HG03439 (cell line): Measurements from ENCODE around the gene TEX12.
"Not testable (repeated sequence)": the region's sequence is repeated elsewhere in the genome, so short reads cannot be mapped to it uniquely, and the experiment has no call there.

ENCODE experiments used
- ATAC-seq: cut with Tn5 transposase; IDR thresholded peaks from one replicate; pipeline ENCODE4 v1.9.1; 2021; ENCODE audit warnings: mild to moderate bottlenecking, moderate library complexity; ENCODE audit not compliant: unreplicated experiment

Gene TEX12

DNA sequence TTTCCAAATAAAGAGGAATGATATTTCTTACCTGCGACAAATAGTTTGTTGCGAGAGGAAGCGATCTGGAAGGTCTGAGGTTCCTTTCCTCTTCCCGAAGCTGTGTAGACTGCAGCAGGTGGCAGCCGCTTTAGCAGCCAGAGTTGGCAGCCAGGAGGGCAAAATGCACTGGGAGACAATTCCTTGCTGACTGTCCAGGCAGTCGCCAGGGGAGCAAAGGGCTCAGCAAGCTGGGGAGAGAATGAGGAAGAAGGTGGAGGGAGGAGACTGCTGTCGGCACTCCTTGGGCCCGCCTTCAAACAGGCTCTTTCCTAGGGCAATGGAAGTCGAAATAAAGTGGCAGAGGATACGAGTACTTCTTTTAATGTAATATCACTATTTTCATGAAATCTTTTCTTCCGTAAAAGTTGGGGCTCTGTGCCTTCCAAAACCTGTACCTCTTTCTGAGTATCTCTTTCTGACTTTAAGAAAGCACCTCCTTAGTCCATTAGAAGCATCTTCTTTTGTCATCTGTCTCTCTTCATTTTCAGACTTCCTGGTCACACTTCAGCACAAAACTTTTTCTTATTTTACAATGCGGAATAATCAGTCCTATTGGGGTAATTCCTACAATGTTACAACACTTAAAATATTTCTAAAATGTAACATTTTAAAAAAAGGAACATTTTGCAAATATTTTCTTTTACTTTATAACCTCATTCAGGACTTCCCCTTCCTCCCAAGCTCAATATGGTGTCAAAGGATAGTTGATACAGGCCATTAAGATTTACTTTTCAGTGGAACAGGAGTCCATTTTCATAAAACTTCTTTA, 3.1 kb upstream of the TEX12 start, which contains the start of gene IL18:
Gene IL18 (minus strand): TSS at position 220 of the 811 bp plus-strand sequence. CDS start 9,041 bp downstream, outside the sequence.
- ATAC-seq: no peak

DNA sequence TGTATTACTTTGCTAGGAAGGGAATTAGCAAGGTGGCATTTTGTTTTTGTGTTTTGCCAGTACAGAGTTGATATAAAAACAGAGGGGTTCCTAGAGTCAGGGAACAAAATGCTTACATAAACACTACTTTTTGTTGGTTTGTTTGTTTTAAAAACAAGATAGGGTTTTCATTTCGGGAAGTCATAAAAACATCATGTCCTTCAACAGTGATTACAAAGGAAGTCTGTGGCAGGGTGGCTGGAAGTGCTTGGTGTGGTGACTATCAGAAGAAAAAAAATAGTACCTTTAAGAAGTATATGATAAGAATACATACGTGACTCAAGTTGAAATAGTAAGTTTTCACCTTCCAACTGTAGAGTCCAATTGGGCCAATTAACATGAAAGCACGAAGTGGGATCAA, 2.1 kb upstream of the TEX12 start:
- ATAC-seq: no peak

DNA sequence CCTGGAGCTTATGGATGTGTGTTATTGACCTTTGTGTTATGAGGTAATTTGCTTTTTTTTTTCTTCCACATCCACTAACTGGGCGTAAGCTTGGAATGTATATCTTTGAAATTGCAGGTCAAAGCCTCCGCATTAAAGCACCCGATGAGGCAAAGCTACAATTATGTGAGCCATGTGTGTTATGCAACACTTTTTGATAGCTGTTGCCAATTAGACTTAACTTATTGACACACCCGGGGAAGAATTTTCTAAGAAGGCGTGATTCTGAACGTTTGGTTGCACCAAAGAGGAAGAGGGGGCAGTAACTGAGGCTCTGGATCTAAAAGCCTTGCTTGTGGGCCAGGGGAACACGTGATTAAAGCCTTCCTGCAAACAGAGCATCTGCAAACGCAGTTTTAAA, 610 bp upstream of the TEX12 start:
- ATAC-seq: no peak

DNA sequence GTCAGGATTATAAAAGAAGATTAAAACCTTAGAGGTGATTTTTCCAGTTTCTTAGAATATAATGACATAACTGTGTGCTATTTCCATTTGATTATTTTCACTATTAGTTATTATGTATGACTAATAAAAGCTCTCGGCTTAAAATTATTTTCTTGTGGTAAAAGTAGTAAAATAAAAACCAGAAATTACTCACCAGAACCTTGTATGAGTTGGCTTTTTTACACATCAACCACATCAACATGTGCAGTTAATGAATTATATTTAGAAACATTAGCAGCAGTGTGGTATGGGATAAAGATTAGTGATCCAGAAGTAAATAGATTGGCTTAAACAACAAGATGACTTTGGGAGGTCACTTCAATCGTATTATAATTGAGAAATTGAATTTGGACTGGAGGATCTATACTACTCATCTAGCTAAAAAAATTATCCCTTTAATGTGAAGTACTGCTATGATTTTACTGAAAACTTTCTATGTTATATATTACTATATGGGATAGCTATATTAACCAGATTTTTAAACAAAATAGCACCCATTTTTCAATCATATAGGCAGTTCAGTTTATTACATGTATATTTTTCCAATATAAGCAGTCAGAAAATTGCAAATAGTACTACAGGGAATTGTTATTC, 5.3 kb downstream of the TEX12 start:
- no peak for ATAC-seq

DNA sequence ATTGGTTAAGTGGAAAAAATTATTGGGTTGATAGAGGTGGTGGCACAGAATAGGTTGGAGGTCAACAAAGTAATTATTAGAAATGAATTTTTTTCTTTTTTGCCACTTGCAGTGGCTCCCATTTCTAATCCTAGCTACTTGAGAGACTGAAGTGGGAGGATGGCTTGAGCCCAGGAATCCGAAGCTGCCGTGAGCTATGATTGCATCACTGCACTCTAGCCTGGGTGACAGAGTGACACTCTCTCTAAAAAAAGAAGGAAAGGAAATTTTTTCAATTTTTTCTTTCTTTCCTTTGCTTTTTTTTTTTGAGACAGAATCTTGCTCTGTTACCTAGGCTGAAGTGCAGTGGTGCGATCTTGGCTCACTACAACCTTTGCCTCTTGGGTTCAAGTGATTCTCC, 6.0 kb downstream of the TEX12 start:
- no peak for ATAC-seq

DNA sequence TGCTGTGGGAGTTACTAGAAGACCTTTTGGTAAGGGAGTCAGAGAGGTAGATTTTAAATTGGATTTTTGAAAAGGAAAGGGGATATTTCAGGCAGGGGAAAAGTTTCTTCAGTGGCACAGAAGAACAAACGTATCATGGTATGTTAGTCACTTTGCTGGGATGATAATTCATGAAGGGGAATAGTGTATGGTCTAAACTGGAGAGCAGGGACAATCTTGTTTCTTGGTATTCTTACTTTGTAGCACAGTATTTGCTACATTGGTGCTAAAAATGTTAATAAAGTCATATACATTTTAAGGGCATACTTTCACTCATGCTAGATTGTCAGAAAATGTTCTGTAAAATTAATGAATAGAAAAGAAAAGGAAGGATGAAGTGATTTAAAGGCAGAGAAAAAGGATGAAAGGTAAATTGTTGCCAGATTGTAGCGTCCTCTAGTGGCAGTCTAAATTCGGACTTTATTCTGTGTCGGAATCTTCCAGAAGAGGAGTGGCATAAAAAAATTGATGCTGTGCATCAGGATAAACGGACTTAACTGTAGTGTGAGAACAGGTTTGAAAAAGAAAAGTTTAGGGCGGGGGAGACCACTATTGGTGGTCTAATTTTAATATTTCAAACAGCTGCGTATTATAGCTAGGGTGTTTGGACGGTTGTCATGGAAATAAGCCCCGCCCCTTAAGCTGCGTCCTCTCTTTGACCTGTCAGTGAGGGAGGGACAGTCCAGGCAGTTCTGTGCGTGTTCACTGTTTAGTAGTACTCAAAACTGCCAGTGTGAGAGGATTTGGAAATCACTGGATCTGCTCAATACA, 7.8 kb downstream of the TEX12 start, which contains the start of gene BCO2:
Gene BCO2 (plus strand): TSS at position 724 of the 810 bp plus-strand sequence. CDS start 90 bp downstream, outside the sequence.
- ATAC-seq: peak; percentile 59

DNA sequence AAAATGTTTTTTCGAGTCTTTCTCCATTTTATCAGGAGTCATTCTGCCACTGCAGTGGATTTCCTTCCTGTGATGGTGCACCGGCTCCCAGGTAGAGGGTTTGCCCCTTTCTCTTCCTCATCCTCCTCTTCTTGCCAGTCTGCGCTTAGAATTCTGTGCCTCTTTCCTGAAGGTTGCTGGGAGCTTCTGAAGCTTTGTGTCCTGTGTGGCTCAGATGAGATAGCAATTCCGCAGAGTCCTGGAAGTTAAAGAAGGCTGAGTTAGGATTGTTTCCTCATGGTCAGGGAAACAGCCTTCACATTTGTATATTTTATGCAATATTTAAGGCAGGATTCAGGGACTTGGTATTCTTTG, 8.4 kb downstream of the TEX12 start:
- ATAC-seq: no peak

DNA sequence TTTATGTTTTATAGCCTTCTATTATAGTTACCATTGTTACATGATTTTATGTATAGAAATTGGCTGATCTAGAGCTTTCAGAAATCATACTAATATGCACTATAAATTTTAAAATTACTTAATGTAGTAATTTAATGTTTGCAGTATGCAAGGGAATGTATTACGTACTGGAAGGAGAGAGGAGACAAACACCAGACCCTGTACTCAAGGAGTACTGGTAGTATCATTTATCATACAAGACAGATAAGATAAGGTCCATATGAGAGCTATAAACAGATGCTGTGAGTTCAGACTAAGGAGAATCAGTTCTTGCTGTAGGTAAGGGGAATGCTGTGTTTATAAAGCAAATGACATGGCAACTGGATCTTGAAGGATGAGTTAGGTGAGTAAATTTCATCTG, 8.9 kb downstream of the TEX12 start:
- ATAC-seq: no peak

DNA sequence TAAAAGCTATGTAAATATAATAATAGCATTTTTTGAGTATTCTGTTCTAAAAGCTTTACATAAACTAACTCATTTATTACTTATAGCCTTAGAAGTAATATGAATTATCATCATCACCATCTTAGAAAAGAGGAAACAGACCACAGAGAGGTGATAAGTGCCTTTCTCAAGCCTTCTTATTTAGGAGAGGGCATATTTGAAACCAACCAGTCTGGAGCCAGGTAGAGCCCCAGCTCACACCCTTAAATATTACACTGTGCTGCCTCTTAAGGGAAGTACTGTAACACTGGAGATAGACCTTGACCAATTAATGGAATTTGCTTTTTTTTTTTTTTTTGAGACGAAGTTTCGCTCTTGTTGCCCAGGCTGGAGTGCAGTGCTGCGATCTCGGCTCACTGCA, 10.4 kb downstream of the TEX12 start:
- no peak for ATAC-seq

DNA sequence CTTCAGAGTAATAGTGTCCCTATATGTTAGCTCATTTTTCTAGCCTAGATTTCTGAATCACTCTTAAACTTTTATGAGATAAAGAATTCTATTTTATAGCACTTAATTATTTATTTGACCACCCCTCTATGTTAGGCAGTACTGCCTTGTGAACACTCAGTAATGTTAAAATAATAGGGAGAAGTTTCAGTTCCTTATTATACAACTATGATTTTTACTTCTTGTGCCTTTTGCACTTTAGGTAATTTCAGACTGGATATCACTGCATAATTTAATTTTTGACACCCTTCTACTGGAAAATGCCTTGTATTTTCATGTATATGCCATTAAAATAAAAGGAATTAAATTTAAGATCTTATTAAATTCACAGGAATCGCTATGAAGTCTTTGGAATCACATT, 11.3 kb downstream of the TEX12 start:
- no peak for ATAC-seq

DNA sequence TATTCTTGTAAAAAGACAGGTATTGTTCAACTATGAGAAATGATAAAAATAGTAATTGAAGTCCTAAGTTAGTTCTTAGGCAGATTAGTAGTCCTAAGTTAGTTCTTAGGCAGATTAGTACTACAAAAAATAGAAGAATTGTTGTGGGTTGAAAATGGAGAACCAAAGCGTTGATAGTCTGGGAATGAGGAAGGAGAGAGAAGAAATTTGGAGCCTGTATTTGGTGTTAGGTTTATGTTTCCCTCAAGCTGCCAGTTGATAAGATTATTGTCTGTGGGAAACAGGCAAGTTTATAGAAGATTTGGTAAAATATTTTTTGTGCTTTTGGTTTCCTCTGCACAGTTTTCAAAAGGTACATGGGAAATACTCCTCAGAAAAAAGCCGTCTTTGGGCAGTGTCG, 11.8 kb downstream of the TEX12 start:
- no peak for ATAC-seq

DNA sequence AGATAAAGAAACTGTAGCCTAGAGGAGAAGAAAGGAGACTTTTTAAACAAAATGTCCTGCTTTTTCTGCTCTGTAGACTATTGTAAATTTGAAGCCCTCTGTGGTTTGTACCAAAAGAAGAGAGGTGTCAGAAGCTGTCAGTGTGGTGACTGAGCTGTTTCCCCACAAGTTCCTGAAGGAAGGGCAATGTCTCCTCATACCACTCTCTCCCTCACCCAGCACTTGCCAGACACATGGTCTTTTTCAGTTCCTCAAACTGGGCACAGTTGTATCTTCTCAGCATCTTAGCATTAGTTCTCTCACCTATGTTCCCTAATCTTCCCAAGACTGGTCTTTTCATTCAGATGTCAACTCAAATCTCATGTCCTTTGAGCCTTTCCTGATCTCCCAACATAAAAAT, 12.4 kb downstream of the TEX12 start:
- no peak for ATAC-seq

DNA sequence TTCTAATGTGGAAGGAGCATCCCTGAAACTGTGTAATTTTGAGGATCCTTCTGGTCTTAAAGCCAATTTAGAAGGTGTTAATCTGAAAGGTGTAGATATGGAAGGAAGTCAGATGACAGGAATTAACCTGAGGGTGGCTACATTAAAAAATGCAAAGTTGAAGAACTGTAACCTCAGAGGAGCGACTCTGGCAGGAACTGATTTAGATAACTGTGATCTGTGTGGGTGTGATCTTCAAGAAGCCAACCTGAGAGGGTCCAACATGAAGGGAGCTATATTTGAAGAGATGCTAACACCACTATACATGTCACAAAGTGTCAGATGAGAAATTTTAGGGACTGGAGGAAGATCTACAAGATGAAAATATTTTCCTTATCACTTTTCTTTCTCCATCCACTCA, 15.7 kb downstream of the TEX12 start:
- ATAC-seq: no peak

DNA sequence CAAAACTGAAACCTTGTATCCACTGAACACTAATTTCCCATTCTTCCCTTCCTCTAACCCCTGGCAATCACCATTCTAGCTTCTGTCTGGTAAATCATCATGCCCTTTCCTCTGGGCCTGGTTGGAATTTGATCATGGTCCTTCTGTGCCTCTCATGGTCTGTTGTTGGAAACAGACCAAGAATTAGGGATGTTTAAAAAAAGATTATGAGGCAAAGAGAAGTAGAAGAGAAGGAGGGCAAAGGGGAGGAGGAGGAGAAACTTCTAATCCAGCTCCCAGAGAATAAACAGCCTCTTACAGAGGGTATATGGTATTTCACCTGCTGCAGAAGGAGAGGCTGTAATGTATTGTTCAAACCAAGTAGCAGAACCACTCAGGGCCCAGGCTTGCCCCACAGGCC, 18.7 kb downstream of the TEX12 start:
- ATAC-seq: no peak

DNA sequence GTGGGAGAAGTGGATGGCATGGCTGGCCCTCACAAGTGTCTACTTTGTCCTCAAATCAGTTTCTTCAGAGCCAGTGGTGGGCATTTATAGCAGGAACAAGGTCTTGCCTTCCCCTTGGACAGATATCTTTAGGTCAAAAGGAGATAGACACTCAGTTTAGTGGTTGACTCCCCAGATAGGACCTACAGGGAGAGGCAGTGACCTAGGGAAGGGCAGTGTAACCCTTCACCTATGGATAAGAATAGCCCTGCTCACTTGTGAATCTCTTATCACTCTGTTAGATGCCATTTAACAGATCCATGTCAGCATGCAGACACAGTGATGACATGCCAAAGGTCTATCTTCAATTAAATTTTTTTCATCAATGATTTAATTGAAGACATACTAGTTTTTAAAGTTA, 19.1 kb downstream of the TEX12 start:
- ATAC-seq: no peak

DNA sequence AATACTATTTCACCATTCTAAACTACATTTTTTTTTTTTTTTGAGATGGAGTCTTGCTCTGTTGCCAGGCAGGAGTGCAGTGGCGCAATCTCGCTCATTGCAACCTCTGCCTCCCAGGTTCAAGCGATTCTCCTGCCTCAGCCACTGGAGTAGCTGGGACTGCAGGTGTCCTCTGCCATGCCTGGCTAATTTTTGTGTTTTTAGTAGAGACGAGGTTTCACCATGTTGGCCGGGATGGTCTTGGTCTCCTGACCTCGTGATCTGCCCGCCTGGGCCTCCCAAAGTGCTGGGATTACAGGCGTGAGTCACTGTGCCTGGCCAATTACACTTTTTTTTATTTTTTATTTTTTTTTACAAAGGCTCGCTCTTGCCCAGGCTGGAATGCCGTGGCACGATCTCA, 27.9 kb downstream of the TEX12 start:
- not testable (repeated sequence) for ATAC-seq

DNA sequence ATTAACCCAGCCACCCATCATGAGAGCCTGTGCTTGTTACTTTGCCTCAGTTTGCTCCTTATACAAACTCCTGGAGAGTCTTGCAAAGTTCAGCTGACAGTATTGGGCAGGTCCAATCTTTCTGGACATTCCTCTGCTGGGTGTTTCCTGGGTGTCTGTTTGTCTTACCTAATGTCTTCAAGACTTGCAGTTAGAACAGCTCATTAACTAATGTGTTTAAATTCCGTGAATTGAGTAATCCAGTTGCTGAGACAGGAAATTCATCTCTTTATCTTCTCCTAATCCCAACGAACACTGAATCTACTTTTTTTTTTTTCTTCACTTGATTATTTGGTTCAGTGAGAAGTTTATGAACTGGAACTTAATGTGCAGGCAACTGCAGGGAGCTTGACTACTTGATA, 28.8 kb downstream of the TEX12 start:
- no peak for ATAC-seq

DNA sequence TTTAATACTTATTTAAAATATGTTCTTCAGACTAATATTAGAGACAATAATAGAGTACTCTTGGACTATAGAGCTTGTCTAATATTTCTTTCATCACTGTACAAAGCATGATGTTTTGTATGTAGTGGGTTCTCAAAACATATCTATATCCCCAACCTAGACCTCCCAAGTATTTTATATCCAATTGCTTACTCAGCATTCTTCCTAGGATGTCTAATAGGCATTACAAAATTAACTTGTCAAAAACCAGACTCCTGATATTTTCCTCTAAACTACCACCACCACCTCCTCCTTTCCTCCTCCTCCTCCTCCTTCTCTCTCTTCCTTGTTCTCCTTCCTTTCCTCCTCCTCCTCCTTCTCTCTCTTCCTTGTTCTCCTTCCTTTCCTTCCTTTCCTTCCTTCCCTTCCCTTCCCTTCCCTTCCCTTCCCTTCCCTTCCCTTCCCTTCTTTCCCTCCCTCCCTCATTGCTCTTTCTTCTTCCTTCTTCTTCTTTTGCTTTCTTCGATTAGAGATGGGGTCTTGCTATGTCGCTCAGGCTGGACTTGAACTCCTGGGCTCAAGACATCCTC, 29.4 kb downstream of the TEX12 start:
- no peak for ATAC-seq

DNA sequence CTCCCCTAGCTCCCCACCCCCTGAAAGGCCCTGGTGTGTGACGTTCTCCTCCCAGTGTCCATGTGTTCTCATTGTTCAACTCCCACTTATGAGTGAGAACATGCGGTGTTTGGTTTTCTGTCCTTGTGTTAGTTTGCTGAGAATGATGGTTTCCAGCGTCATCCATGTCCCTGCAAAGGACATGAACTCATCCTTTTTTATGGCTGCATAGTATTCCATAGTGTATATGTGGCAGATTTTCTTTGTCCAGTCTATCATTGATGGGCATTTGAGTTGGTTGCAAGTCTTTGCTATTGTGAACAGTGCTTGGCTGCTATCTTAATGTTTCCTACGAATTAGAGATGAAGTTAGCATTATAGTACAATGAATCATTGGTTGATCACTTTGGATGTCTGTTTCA, 31.9 kb downstream of the TEX12 start:
- ATAC-seq: not testable (repeated sequence)

DNA sequence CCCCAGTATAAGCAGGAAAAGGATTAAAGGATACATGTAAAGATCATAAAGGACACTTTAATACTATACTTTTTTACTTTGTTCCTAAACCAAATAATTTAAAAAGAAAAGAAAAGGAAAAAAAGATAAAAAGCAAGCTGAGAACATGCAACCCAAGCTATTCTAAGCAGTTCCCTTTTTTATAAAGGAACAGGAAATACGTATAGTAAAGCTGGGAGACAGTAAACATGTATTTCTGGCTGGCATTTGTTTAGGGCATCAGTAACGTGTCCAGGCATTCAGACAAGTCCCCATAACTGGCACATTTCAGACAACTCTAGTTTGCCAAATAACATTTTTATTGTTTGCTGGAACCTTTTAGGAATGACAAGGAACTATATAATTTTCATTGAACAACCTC, 33.1 kb downstream of the TEX12 start:
- ATAC-seq: no peak

DNA sequence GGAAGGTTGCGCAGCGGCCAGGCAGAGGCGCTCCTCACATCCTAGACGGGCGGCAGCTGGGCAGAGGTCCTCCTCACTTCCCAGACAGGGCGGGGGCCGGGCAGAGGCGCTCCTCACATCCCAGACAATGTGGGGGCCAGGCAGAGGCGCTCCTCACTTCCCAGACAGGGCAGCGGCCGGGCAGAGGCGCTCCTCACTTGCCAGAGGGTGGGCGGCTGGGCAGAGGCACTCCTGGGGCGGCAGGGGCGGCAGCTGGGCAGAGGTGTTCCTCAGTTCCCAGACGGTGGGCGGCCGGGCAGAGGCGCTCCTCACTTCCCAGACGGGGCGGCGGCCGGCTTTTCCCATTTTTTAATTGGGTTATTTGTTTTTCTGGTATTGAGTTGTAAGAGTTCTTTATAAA, 38.9 kb downstream of the TEX12 start:
- ATAC-seq: no peak
